AG08396 (cell line): ENCODE results near the gene KLK11.

Experiments used
- DNase-seq: peaks from one replicate; pipeline ENCODE4 v3.0.0; 2012; ENCODE audit warnings: low spot score, mixed read lengths

The KLK11 gene

GRCh38 chr19:51026554-51026831, at the start of gene KLK11:
Gene KLK11 (minus strand): TSS chr19:51026616. CDS start chr19:51025631, 985 bp downstream.
- no peak for DNase-seq

- DNase-seq, result no peak
Observed at GRCh38 chr19:51075998-51076397, 49.6 kb upstream of the KLK11 start.

- no peak for DNase-seq
Observed at GRCh38 chr19:51071095-51071405, 44.6 kb upstream of the KLK11 start.

GRCh38 chr19:51070334-51071094, 44.1 kb upstream of the KLK11 start:
- DNase-seq, result no peak

- no peak for DNase-seq
Observed at GRCh38 chr19:51066393-51067186, 40.2 kb upstream of the KLK11 start.

GRCh38 chr19:51065221-51065960, 39.0 kb upstream of the KLK11 start:
- DNase-seq, result no peak

GRCh38 chr19:51064534-51065220, 38.3 kb upstream of the KLK11 start, which contains the start of gene KLK13:
Gene KLK13 (minus strand): TSS chr19:51065092. CDS start chr19:51065067, 25 bp downstream.
- DNase-seq, result no peak

GRCh38 chr19:51063664-51064063, 37.2 kb upstream of the KLK11 start:
- DNase-seq, result no peak

- DNase-seq, result no peak
Observed at GRCh38 chr19:51060973-51061372, 34.6 kb upstream of the KLK11 start.

GRCh38 chr19:51060336-51060735, 33.9 kb upstream of the KLK11 start:
- DNase-seq, result no peak

GRCh38 chr19:51059715-51060114, 33.3 kb upstream of the KLK11 start:
- DNase-seq, result no peak

- no peak for DNase-seq
Observed at GRCh38 chr19:51055866-51056265, 29.4 kb upstream of the KLK11 start.

- DNase-seq, result no peak
Observed at GRCh38 chr19:51047031-51047335, 20.6 kb upstream of the KLK11 start.

GRCh38 chr19:51044327-51044726, 17.9 kb upstream of the KLK11 start:
- no peak for DNase-seq

GRCh38 chr19:51043497-51043896, 17.1 kb upstream of the KLK11 start:
- DNase-seq, result no peak

- no peak for DNase-seq
Observed at GRCh38 chr19:51040151-51040550, 13.7 kb upstream of the KLK11 start.

- no peak for DNase-seq
Observed at GRCh38 chr19:51036519-51036918, 10.1 kb upstream of the KLK11 start.

GRCh38 chr19:51034704-51035103, 8.3 kb upstream of the KLK11 start, which contains the start of gene KLK12:
Gene KLK12 (minus strand): TSS chr19:51035002. CDS start chr19:51034621, 381 bp downstream.
- DNase-seq, result no peak

- DNase-seq, result no peak
Observed at GRCh38 chr19:51031880-51032225, 5.4 kb upstream of the KLK11 start.

- DNase-seq, result no peak
Observed at GRCh38 chr19:51031220-51031879, 4.9 kb upstream of the KLK11 start.

GRCh38 chr19:51030631-51031030, 4.2 kb upstream of the KLK11 start:
- DNase-seq, result no peak

- DNase-seq, result no peak
Observed at GRCh38 chr19:51029718-51030117, 3.3 kb upstream of the KLK11 start.
